DMS 273 treated with DMSO at 0.1 percent for 48 hours (cell line): Measurements from ENCODE around the gene CAPZA3.
"Not testable (repeated sequence)": the region's sequence is repeated elsewhere in the genome, so short reads cannot be mapped to it uniquely, and the experiment has no call there.

ENCODE experiments used
- DNase-seq: peaks from one replicate; lab custom pipeline; 2025; lab: John Stamatoyannopoulos, UW

CAPZA3 gene

GRCh38 chr12:18737819-18738218 is at the start of gene CAPZA3, which contains the start of gene PLCZ1:
CAPZA3 (plus strand) TSS chr12:18738119; CDS start chr12:18738269, 150 bp downstream.
PLCZ1 (minus strand) TSS chr12:18738012; CDS start chr12:18737371, 641 bp downstream.
- DNase-seq, result no peak

GRCh38 chr12:18689771-18690170 is 48.1 kb upstream of the CAPZA3 start:
- DNase-seq, result no peak

- DNase-seq, result no peak
Observed at GRCh38 chr12:18690653-18691052, 47.3 kb upstream of the CAPZA3 start.

GRCh38 chr12:18693986-18694385 is 43.9 kb upstream of the CAPZA3 start:
- not testable (repeated sequence) for DNase-seq

GRCh38 chr12:18696971-18697602 is 40.8 kb upstream of the CAPZA3 start:
- DNase-seq, result no peak

- DNase-seq, result no peak
Observed at GRCh38 chr12:18700271-18700670, 37.6 kb upstream of the CAPZA3 start.

GRCh38 chr12:18703321-18703720 is 34.6 kb upstream of the CAPZA3 start:
- DNase-seq, result no peak

GRCh38 chr12:18703911-18704310 is 34.0 kb upstream of the CAPZA3 start:
- no peak for DNase-seq

GRCh38 chr12:18706798-18707197 is 31.1 kb upstream of the CAPZA3 start:
- DNase-seq, result no peak

GRCh38 chr12:18716236-18716635 is 21.7 kb upstream of the CAPZA3 start:
- no peak for DNase-seq

GRCh38 chr12:18718462-18718861 is 19.5 kb upstream of the CAPZA3 start:
- no peak for DNase-seq

GRCh38 chr12:18719922-18720510 is 17.9 kb upstream of the CAPZA3 start:
- no peak for DNase-seq

GRCh38 chr12:18720690-18721089 is 17.2 kb upstream of the CAPZA3 start:
- no peak for DNase-seq

- no peak for DNase-seq
Observed at GRCh38 chr12:18721452-18721851, 16.5 kb upstream of the CAPZA3 start.

- DNase-seq, result no peak
Observed at GRCh38 chr12:18723752-18724151, 14.2 kb upstream of the CAPZA3 start.

GRCh38 chr12:18731156-18731555 is 6.8 kb upstream of the CAPZA3 start:
- DNase-seq, result no peak

GRCh38 chr12:18747895-18748294 is 10.0 kb downstream of the CAPZA3 start:
- no peak for DNase-seq

GRCh38 chr12:18749386-18749957 is 11.6 kb downstream of the CAPZA3 start:
- DNase-seq, result no peak

- DNase-seq, result no peak
Observed at GRCh38 chr12:18750085-18750484, 12.2 kb downstream of the CAPZA3 start.

GRCh38 chr12:18751866-18752265 is 13.9 kb downstream of the CAPZA3 start:
- no peak for DNase-seq

GRCh38 chr12:18752280-18752920 is 14.5 kb downstream of the CAPZA3 start:
- no peak for DNase-seq

GRCh38 chr12:18752947-18753346 is 15.0 kb downstream of the CAPZA3 start:
- DNase-seq, result no peak
